Stomach (tissue), 4 donors: ENCODE results near the gene HSD17B11.

ENCODE experiments used
- CTCF ChIP-seq, 7 experiments: fragments of 450-650 bp in 4 of 7; fragments of 200-600 bp in 3 of 7; sonication (generic) in 3 of 7; IDR thresholded peaks; one replicate each; pipeline ENCODE4 v1.5.1; 2016 to 2019; ENCODE audit warnings: antibody characterized with exemption in 7 of 7, control low read depth in 2 of 7, mild to moderate bottlenecking in 1 of 7
- EP300 ChIP-seq: sonication (generic); formaldehyde crosslinking; IDR thresholded peaks from one replicate; pipeline ENCODE4 v1.6.1; 2017; ENCODE audit warnings: antibody characterized with exemption
- POLR2A ChIP-seq, 4 donors: fragments of 450-650 bp; IDR thresholded peaks; one replicate each; pipeline ENCODE4 v1.6.1; 2016; ENCODE audit warnings: antibody characterized with exemption in 4 of 4, control low read depth in 2 of 4, mild to moderate bottlenecking in 1 of 4, moderate library complexity in 1 of 4
- POLR2AphosphoS5 ChIP-seq, 3 donors: sonication (generic); formaldehyde crosslinking; IDR thresholded peaks; one replicate each; pipeline ENCODE4 v1.6.1; 2016; ENCODE audit warnings: antibody characterized with exemption in 3 of 3

- no peak for TF ChIP-seq POLR2A (IDR thresholded peaks at IDR 0.05)
- TF ChIP-seq CTCF (IDR thresholded peaks at IDR 0.05) = no peak
- TF ChIP-seq POLR2AphosphoS5 (IDR thresholded peaks at IDR 0.05) = no peak
- TF ChIP-seq EP300 = no peak
Observed at GRCh38 chr4:87359258-87359657, 31.7 kb downstream of the HSD17B11 start.
